NCI-H128 (cell line): ENCODE data around the gene RNLS.
"Not testable (repeated sequence)": the region's sequence is repeated elsewhere in the genome, so short reads cannot be mapped to it uniquely, and the experiment has no call there.

ENCODE experiments used
- DNase-seq: peaks from one replicate; lab custom pipeline; 2025; ENCODE audit not compliant: unreplicated experiment; lab: John Stamatoyannopoulos, UW

Gene RNLS

DNA sequence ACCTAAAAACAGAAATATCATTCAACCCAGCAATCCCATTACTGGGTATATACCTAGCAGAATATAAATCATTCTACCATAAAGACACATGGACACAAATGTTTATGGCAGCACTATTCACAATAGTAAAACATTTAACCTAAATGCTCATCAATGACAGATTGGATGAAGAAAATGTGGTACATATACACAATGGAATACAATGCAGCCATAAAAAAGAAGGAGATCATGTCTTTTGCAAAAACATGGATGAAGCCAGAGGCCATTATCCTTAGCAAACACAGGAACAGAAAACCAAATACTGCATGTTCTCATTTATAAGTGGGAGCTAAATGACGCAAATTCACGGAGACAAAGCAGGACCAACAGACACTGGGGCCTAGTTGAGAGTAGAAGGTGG is 96.3 kb downstream of the RNLS start:
- DNase-seq = not testable (repeated sequence)

DNA sequence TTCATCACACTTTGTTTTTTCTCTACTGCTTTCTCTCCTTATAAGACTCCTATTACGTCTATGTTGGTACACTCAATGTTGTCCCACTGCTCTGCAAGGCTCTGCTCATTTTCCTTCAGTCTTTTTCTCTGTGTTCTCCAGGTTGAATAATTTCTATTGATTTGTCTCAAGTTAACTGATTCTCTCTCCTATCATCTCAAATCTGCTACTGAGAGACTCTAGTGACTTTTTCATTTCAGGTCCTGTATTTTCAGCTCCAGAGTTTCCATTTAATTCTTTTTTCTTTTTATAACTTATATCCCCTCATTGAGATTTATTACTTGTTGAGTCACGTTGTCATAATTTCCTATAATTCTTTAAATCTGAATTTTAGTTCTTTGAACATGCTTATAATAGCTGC is 100.9 kb downstream of the RNLS start:
- no peak for DNase-seq

DNA sequence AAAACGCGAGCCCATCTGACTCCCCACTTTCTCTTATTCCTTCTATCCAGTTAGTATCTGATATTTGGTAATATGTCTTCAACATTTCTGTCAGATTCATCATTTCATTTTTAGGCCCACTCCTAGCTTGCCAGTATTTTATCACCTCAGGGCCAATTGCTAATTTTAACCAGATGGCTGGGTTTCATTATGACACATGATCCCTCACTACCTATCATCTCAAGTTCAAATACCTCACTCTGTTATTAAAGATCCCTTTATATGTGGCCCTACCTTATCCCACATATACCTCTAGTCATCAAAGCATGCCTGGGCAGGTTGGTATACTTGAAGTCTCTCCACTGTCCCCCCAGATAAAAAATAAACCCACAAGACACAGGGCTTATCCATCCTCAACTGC is 104.9 kb downstream of the RNLS start:
- no peak for DNase-seq

DNA sequence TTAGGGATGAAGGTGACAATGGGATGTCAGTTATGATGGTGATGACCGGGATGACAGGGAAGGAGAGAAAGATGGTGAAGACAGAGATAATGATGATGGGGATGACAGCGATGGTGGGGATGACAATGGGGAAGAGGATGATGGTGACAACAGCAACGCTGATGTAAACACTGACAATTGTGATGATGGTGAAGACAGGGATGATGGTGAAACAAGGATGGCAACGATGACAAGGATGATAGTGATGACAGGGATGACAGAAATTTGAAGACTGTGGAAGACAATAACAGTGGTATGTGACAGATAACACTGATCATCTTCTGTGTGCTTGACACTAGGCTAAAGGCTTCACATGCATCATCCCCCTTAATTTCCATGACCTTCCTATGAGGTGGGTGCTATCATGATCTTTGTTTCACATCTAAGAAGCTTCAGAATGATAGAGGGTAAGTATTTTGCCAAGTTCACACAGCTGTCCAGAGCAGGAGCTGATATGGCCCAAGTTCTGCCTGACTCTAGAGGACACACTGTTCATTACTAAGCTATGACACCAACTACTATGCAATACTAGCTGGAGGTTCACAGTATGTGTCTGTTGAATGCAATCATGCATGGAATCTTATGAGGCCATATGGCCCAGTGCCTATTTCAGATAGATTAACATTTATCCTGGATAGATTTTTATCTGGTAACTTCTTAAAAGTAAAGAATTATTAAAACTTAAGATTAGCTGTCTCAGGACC is 105.6 kb downstream of the RNLS start:
- DNase-seq = no peak

DNA sequence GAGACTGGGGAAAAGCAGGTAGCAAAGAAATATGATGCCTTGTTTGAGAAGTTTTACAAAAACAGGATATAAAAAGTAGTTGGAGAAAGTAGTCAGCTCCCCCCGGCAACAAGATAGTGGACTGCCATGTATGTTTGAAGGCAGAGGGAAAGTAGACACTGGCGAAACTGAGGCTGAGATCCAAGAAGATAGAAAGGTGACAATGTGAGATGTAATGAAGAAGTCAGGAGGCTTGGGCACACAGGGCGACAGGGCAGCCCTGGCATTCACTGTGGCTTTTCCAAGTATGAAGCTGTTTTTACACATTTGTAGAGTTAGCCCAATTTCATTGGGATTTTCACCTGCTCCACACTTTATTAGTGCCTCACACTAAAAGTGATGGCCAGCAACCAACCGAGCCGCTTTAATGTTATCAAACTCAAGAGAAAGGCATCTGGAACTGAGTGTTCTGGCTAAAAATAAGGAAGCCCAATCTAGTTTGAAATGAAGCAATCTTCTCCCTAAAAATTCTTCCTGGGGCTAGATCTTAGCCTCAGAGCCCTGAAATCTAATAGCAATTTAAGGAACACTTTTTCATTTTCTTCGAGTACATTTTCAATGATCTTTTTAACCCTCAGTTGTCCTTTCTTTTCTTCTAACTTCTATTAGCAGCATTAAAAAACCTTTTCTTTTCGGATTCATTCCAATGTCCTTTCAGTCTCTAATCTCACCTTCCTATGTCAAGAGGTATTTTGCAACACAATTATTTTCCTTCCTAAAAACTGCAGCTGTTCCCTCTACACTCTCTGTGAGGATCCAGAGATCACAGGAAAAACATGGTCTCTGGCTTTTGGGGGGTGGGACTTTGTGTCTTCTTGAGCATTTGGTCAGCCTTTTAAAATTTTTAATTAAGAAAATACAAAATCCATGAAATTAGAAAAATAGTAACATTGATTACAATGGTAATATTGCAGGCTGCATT is 108.0 kb downstream of the RNLS start:
- DNase-seq = no peak

DNA sequence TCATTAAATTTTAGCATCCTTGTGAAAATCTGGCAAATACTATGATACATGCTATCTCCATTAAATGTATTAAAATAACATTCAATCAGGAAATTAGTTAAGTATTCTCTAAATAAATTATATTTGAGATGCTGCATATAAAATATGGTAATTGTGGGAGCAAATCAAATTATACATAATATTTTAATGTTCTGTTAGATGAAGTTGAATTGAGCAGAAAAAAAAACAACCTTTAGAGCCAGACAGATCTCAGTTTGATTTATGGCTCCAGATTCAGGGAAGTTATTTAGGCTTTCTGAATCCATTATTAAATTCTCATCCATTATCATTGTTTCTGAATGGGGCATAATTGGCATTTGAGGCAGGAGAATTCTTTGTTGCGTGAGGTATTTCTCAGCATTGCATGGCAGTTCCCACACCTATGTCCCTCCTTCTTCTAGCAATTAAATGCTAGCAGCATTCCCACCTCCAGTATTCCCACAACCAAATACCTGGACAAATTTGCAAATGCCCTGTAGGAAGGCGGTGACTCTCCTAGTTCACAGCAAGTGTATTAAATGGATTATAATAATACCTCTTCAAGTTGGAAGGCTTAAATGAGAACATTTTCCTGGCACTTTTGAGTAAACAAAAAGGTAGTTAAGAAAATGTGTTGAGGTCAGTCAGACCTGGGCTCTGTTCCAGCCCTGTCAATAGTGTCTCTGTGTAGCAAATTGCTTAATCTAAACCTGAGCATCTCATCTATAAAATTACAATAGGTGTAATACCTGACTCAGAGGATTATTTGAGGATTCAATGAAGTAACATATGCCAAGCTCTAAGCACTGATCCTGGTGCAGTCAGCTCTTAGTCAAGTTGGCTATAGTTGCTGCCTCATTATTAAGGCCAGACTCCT is 108.9 kb downstream of the RNLS start:
- DNase-seq = peak; percentile 8

DNA sequence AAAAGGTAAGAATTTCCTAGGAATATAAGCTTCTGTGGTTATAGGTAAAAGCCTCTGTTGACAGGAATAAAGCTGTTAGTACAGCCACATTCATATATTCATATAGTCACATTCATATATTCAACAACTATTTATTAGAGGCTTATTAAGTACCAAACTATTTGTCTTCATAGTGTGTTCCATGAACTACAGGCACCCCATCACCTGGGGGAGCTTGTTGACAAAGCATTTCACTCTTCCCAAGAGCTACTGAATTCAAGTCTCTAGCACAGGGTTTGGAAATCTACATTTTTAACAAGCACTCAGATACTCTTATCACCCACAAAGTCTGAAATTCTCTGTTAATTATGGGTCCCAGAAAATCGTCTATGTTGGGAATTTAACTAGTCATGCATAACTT is 110.6 kb downstream of the RNLS start:
- no peak for DNase-seq

DNA sequence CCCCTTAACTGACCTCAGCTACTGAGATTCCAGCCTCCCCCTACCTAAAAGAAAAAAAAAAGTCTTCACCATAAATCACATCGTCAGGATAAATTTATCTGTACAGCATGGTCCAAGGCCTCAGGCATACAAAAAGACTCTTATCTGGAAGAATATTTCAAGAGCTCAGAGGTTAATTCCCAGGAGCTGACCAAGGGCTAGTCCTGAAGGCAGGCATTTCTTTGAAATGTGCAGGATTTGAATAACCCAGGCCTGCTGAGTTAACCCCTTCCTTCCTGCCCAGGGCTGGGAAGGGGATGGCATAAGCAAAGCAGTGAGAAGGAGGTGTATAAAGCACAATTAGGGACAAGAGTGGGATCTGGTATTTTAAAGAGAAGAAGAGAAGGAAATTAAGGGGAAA is 111.2 kb downstream of the RNLS start:
- no peak for DNase-seq

DNA sequence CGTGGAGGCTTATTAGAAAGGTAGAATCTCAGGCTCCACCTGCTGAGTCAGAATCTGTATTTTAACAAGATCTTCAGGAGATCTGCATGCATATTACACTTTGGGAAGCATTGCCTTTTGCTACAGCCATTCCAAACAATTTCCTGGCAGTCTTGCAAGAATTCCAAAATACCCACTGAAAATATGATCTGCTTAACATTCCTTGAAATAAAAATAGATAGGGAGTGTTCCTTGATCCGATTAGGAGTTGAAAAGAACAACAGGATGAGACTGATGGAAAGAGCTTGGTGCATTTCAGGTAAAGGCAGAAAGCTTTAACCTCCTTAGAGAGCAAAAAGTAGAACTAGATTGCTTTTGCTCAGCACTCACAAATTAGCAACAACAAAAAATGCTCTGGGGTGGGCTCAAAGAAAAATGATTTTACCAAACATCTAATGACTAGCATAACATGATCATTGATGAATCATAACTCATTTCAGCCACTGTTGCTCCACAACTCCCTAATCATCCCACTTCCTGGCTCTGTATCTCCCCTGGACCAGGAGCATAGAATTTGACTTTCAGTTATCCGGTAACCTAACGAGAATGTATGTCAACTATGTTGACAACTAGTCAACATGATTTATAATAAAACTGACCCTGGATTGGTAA is 115.2 kb downstream of the RNLS start:
- no peak for DNase-seq

DNA sequence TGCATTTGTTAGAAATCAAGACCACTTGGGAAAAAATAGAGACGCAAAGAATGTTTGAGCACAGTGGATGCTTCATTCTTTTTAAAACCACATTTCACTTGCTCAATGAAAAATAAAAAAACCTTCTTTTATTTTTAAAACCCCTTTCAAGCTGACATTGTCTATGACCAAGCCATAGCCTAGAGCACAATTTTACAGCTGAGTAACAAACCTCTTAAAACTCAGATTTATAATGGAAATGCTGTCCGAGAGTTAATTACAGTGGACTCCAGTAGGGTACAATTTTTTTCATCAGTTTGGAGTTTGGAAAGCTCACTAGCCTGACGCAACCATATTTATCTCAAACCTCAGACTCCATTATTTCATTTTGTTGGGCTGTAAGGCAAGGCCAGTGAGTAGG is 116.3 kb downstream of the RNLS start:
- DNase-seq = no peak

DNA sequence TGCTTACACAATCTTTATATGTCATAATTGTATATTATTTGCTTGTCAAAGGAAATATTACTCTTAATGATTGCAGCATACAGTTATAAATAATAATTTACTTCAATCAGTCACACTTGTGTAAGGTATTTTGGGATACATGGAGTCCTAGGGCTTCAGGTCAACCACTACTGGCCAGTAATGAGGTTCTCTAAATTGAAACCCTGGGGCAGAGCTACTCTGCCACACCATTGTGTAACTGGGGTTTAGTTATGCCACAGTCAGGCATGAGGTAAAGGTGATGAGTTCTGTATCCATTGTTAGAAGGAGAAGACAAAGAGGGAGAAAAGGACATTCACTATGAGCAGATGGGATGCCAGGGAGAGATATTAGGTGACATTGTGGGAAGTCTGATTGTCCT is 117.4 kb downstream of the RNLS start:
- DNase-seq = no peak

DNA sequence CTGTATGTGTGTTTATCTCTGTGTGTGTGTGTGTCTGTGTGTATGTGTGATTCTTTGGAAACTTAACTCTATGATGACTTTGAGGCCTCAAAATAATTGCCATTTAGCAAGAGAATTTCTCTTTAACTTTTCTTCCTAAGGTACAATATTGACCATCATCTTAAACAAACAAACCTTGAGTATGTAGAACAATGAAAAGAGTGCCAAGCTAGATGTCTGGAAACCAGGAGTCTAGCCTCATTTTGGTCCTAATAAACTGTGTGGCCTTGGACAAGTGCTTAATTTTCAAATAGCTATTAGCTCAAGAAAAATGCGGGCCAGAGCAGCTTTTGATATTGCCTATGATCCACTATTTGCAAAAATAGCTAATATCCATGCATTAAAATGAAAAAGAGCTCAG is 119.3 kb downstream of the RNLS start:
- no peak for DNase-seq

DNA sequence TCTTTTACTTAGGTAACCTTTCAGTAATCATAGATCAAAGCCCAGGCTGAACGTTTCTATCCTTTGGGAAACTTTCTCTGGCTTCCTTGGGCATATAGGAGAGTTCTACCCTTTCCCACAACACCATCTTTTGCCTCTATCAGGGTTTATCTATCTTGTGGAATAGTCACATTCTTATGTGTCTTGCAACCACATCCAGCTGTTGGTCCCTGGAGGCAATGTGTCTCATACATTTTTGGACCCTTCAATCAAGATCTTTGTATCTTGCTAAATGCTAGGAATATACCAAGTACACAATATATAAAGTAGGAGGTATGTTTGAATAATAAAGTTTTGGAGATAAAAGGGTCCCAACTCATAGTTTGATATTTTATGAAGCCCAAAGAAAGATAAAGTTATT is 121.7 kb downstream of the RNLS start:
- DNase-seq = no peak

DNA sequence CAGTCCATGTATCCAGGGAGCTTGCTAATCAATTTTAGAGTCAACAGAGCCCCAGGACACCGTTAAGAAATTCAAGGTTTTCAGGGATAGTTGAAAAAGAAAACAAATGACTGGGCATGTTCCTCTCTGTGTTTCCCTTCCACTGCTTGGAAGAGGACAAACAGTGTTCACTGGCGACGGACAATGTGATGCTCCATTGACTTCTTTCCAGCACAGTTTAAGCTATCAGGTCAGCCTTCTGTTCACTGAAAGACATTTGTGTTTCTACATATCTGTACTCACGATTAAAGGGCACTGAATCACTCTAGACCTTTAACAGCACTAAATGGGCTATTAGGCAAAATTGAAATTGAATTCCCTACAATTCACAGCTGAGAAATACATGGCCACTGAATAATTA is 123.6 kb downstream of the RNLS start:
- no peak for DNase-seq

DNA sequence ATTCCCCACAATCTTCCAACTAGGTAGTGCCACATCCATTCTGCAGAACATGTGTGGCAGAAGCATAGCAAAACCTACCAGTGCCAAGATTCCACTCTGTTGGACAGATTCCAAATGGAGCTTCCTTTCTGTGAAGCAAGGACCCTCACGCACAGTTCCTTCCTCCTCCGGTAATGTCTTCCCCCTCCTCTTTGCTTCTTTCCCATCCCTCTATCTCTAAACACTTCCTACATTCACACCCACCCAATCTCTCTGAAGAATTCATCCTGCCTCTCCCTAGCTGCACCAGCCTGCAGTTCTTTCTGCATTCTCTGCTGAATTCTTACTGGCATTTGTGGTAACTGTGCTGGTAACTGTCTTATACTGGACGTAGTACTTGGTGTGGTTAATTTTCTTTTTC is 124.9 kb downstream of the RNLS start:
- no peak for DNase-seq

DNA sequence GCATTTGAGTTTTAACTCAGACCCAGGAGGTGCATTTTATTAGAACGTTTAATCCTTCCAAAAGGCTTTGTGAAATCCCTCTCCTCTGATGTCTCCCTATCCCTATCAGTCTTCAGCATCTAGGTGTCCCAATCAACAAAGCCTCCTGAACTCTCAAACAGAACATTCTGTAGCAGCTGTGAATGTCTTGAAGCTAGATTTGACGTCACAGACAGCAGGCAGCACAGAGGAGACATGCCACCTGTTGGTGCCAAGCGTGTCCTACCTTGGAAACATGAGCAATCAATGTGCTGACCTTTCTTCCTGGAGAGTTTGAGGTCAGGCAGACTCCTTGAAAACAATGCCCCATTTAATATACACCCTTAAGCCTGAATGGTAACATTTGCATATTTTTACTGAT is 125.5 kb downstream of the RNLS start:
- no peak for DNase-seq

DNA sequence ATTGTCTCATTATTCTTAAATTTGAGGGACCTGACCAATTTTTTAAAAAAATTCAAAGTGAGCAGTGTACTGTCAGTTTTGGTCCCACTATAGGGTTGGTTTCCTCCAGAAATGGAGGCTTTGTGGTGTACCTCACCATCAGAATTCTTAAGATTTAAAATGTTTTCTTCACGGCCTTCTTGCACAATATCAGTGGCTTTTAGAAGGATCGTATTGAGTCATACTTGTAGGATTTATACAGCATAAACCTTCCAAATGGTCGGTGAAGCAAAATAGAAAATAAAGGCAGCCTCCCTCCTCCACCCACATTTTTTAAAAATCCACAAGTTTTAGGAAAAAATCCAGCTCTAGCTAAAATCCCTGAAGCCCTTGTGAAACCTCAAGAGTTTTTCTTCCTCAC is 126.4 kb downstream of the RNLS start:
- DNase-seq = no peak

DNA sequence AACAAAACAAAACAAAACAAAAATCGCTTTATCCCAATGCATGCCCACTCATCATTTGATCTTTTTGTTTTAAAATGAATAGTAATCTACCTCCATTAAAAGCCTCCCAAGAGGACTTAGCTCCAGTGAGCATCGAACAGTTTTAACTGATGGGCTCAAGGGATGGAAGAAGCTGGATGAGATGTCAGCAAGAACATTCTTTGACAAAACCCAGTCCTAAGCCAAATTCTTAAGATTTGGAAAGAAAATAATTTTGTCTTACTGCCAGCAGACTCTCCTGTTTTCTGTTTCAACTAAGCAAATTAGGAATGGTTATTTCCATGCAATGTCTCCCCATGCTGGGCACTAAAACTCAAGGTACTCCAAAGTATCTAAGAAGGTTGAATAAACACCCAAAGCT is 127.3 kb downstream of the RNLS start:
- DNase-seq = no peak

DNA sequence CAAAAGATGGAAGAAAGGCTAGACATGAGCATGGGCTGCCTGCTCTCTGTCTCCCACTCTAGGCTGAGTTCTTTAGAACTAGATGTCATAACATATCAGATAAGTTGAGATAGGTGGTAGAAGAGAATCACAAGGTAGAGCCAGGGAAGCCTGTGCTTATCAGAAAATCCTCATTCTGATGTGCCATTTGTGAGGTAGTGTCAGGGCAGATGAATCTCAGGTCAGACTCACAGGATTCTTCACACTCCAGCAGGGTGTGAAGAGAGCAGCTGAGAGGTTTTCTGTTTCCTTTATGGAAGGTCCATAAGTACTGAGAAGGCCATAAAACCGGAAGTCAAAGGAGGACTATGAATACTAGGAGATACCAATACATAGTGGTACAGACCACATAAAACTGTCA is 132.9 kb downstream of the RNLS start:
- DNase-seq = no peak

DNA sequence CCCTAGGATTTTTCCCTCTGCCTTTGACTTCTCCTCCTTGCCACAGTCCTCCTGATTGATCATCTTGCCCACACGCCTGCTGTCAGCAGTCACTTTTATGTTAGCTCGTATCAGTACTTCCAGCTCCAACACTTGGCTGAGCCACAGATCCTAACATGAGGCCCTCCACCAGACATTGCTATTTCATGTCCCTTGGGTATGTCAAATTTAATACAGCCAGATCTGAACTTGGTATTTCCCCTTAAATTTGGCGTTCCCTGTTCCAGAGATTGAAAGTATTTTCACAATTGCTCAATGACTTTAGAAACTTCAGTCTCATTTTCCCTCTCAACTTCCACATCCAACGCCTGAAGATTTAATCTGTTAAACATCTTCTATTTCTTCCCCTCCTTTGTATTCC is 140.4 kb downstream of the RNLS start:
- no peak for DNase-seq

DNA sequence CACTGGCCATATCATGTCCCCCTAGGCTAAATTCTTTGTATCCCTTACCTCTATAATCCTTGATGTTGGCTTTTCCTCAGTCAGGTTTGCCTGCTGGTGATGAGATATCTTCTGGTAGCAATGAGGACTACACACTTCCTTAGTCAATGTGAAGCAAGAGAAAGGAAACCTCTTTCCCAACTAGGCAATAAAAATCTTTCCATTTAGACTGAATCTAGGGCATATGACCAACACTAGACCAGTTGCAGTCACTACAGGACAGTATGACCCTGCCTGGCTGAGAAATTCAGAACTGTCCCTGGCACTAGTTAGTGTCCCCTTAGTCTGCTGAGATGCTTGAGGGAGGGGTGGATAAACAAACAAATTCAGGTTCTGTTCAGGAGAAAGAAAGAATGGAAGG is 142.6 kb downstream of the RNLS start:
- DNase-seq = no peak
